Trophoblast cell (in vitro differentiated cells and primary cell): ENCODE measurements around the gene TREH.

Experiments
- DNase-seq, 2 donors: peaks; one replicate each; pipeline ENCODE4 v3.0.0-alpha.2; 2016
- H2AFZ ChIP-seq: 2 replicates; pipeline ENCODE4 v1.6.1; 2013; ENCODE audit warnings: low read length, moderate library complexity, mild to moderate bottlenecking; ENCODE audit not compliant: insufficient read depth, poor library complexity
- H2AK5ac ChIP-seq: 2 replicates; pipeline ENCODE4 v1.6.1; 2013; ENCODE audit warnings: mild to moderate bottlenecking, low read length
- H2BK120ac ChIP-seq: 2 replicates; pipeline ENCODE4 v1.6.1; 2013; ENCODE audit warnings: low read length, mild to moderate bottlenecking, moderate library complexity; ENCODE audit not compliant: insufficient read depth, poor library complexity
- H2BK12ac ChIP-seq: 2 replicates; pipeline ENCODE4 v1.6.1; 2013; ENCODE audit warnings: mild to moderate bottlenecking, low read length, moderate library complexity
- H2BK5ac ChIP-seq: 2 replicates; pipeline ENCODE4 v1.6.1; 2013; ENCODE audit warnings: low read length, low read depth, moderate library complexity, mild to moderate bottlenecking; ENCODE audit not compliant: poor library complexity
- H3K14ac ChIP-seq: 2 replicates; pipeline ENCODE4 v1.6.1; 2013; ENCODE audit warnings: mild to moderate bottlenecking, low read length
- H3K18ac ChIP-seq: 2 replicates; pipeline ENCODE4 v1.6.1; 2013; ENCODE audit warnings: mild to moderate bottlenecking, low read length
- H3K23ac ChIP-seq: 2 replicates; pipeline ENCODE4 v1.6.1; 2013; ENCODE audit warnings: low read length
- H3K27ac ChIP-seq: 2 replicates; pipeline ENCODE4 v1.5.1; 2013; ENCODE audit warnings: low read depth, mild to moderate bottlenecking, inconsistent platforms, low read length, moderate library complexity
- H3K27me3 ChIP-seq: 2 replicates; pipeline ENCODE4 v1.6.1; 2013; ENCODE audit warnings: inconsistent platforms, mild to moderate bottlenecking, low read length, moderate library complexity; ENCODE audit not compliant: insufficient read depth
- H3K36me3 ChIP-seq, 2 experiments: 1 replicate in 1 of 2; 2 replicates in 1 of 2; pipeline ENCODE4 v1.6.1; 2013; ENCODE audit warnings: low read length in 2 of 2, mild to moderate bottlenecking in 2 of 2, moderate library complexity in 1 of 2; ENCODE audit not compliant: insufficient read depth in 2 of 2, control insufficient read depth in 1 of 2
- H3K4ac ChIP-seq: 2 replicates; pipeline ENCODE4 v1.6.1; 2013; ENCODE audit warnings: low read depth, mild to moderate bottlenecking, low read length, moderate library complexity
- H3K4me1 ChIP-seq, 2 experiments: 1 replicate in 1 of 2; 2 replicates in 1 of 2; pipeline ENCODE4 v1.6.1; 2013; ENCODE audit warnings: low read length in 2 of 2, mild to moderate bottlenecking in 2 of 2, moderate library complexity in 1 of 2; ENCODE audit not compliant: insufficient read depth in 2 of 2, control insufficient read depth in 1 of 2
- H3K4me2 ChIP-seq: 2 replicates; pipeline ENCODE4 v1.6.1; 2013; ENCODE audit warnings: inconsistent platforms, mild to moderate bottlenecking, low read length, moderate library complexity
- H3K4me3 ChIP-seq: 2 replicates; pipeline ENCODE4 v1.5.1; 2013; ENCODE audit warnings: mild to moderate bottlenecking, low read depth, low read length, inconsistent platforms
- H3K79me1 ChIP-seq: one replicate; pipeline ENCODE4 v1.6.1; 2013; ENCODE audit warnings: low read length
- H3K79me2 ChIP-seq: 2 replicates; pipeline ENCODE4 v1.6.1; 2013; ENCODE audit warnings: low read length, mild to moderate bottlenecking; ENCODE audit not compliant: control insufficient read depth, insufficient read depth, poor library complexity
- H3K9ac ChIP-seq: 2 replicates; pipeline ENCODE4 v1.6.1; 2013; ENCODE audit warnings: mild to moderate bottlenecking, low read length
- H3K9me3 ChIP-seq: 2 replicates; pipeline ENCODE4 v1.6.1; 2013; ENCODE audit warnings: low read depth, mild to moderate bottlenecking, control low read depth, inconsistent platforms, low read length; ENCODE audit not compliant: insufficient read depth
- H4K12ac ChIP-seq: 2 replicates; pipeline ENCODE4 v1.6.1; 2013; ENCODE audit warnings: low read depth, mild to moderate bottlenecking, low read length, moderate library complexity
- H4K8ac ChIP-seq: 2 replicates; pipeline ENCODE4 v1.6.1; 2013; ENCODE audit warnings: low read depth, mild to moderate bottlenecking, low read length, moderate library complexity
- H4K91ac ChIP-seq: one replicate; pipeline ENCODE4 v1.6.1; 2013; ENCODE audit warnings: low read depth, mild to moderate bottlenecking, low read length, moderate library complexity
- WGBS: extraction: QIAGEN DNeasy Blood & Tissue Kit; methylation state at CpG from one replicate; pipeline ENCODE4 v1.1.7; 2013; ENCODE audit warnings: missing lambda C conversion rate; ENCODE audit not compliant: insufficient read length, insufficient coverage; ENCODE audit errors: extremely low coverage; 5-methylcytosine and 5-hydroxymethylcytosine counted together

TREH gene

DNA sequence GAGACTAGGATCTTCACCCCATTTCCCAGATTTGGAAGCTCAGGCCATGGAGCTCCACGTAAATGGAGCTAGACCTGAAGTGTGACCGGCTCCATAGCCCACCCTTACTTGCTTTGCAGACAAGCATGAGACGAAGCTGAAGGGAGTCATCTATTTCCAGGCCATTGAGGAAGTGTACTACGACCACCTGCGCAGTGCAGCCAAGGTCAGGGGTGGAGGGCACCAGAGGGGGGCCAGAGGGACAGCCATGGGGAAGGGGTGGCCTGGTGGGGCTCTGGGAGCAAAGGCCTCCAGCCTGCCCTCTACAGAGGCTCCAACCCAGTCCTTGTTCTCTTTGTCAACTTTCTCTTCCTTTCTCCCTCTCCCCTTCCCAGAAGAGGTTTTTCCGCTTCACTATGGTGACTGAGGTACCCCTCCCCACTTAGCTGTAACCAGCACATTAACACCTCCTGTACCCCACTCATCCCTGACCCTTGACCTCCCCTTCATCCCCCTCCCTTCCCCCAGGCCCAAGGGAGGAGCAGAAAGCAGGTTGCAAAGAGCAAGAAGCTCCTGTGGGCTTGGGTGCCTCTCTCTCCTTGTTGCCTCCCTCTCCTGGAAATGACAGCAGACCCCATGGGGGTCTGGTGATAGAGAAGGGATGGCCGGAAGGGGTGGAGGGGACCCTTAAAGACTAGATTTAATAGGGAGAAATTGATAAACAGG is 23.8 kb downstream of the TREH start:
- peaks cover 4% of the 10 kb centered on the region for H3K79me1 ChIP-seq
- no peak overlapping the region for H4K91ac ChIP-seq
- H3K4me1 ChIP-seq, result peaks cover 9 to 11% of the 10 kb centered on the region in 2 experiments
- WGBS, result no CpG with 5 or more reads among the region's 7 CpGs
- H2BK5ac ChIP-seq, result no peak overlapping the region
- no peak overlapping the region for H3K4ac ChIP-seq
- H3K27me3 ChIP-seq, result no peaks in the 10 kb centered on the region
- H4K8ac ChIP-seq, result no peak overlapping the region
- H3K4me3 ChIP-seq, result no peak overlapping the region
- H3K4me2 ChIP-seq, result no peak overlapping the region
- H3K79me2 ChIP-seq, result no peaks in the 10 kb centered on the region
- no peak overlapping the region for H3K23ac ChIP-seq
- H4K12ac ChIP-seq, result no peak overlapping the region
- H3K18ac ChIP-seq, result no peak overlapping the region
- no peak overlapping the region for H3K9ac ChIP-seq
- H2AK5ac ChIP-seq, result no peak overlapping the region
- peaks cover 31 to 48% of the 10 kb centered on the region in 2 experiments for H3K36me3 ChIP-seq
- H3K14ac ChIP-seq, result no peak overlapping the region
- no peak overlapping the region for H2BK120ac ChIP-seq
- no peak overlapping the region for H2BK12ac ChIP-seq
- DNase-seq, result no peak
- H2AFZ ChIP-seq, result no peak overlapping the region
- no peak overlapping the region for H3K27ac ChIP-seq
- H3K9me3 ChIP-seq, result peaks cover 3% of the 10 kb centered on the region

DNA sequence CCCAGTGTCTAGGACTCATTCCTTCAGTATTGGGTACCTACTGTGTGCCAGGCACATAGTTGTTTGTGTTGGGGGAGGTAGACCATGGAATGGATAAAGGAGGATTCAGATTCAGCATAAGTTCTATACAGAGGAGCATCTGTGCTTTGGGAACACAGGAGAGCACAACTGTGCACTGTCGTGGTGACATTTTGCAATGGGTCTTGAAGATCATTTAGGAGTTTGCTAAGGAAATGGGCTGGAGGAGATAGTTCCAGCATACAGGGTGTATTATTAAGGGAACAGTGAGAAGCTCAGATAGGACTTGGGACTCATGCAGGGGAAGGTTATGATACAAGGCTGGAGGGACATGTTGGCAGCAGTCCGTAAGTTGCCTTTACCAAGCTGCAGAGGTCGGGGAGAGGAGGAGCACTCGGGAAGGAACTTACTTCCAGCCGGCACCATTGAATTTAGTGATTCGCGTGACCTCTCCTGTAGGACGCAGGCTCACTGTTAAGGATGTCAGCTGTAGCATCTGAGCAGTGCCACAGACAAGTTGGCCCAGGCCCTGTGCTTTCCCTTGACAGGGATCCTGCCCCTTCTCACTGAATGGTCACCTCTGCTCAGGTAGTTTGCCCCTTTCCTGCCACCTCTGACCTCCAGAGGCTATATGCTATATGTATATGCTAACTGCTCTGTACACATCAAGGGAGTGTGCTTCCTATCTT is 25.6 kb downstream of the TREH start:
- H3K23ac ChIP-seq, result no peak overlapping the region
- no peak overlapping the region for H2BK12ac ChIP-seq
- WGBS, result no CpG with 5 or more reads among the region's 8 CpGs
- H3K18ac ChIP-seq, result no peak overlapping the region
- H2BK5ac ChIP-seq, result no peak overlapping the region
- H3K14ac ChIP-seq, result no peak overlapping the region
- peaks cover 4 to 7% of the 10 kb centered on the region in 2 experiments for H3K4me1 ChIP-seq
- H2AFZ ChIP-seq, result no peak overlapping the region
- no peak overlapping the region for H3K4ac ChIP-seq
- H3K9me3 ChIP-seq, result peaks cover 3% of the 10 kb centered on the region
- H2AK5ac ChIP-seq, result no peak overlapping the region
- no peak overlapping the region for H4K91ac ChIP-seq
- peaks cover 41 to 61% of the 10 kb centered on the region in 2 experiments for H3K36me3 ChIP-seq
- no peak for DNase-seq
- no peak overlapping the region for H3K4me2 ChIP-seq
- no peak overlapping the region for H4K8ac ChIP-seq
- H3K27me3 ChIP-seq, result no peaks in the 10 kb centered on the region
- H3K79me1 ChIP-seq, result no peaks in the 10 kb centered on the region
- H2BK120ac ChIP-seq, result no peak overlapping the region
- no peak overlapping the region for H3K4me3 ChIP-seq
- no peaks in the 10 kb centered on the region for H3K79me2 ChIP-seq
- no peak overlapping the region for H3K27ac ChIP-seq
- no peak overlapping the region for H3K9ac ChIP-seq
- H4K12ac ChIP-seq, result no peak overlapping the region

DNA sequence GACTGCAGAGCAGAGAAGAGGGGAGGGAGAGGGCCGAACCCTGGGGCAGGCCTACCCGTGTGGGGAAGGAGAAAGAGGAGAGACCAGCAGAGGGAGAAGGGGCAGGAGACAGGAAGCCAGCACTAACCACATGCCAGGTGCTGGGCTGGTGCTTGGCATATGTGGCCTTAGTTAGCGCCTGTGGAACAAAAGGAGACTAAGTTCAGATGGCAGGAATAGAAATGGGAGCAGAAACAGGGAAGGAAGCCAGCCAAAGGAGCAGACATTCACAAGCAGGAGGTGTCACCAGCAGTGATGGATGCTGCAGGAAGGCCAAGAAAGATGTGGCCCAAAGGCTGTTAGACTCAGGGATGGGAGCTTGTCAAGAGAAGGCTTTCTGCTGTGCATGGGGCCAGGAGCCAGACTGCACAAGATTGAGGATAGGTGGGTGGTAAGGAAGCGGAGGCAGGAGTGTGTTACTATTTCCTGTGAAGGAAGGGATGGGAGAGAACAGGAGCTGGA is 26.7 kb downstream of the TREH start:
- Histone ChIP-seq H4K91ac (no peak overlapping the region), H3K79me2 (no peaks in the 10 kb centered on the region), H2AK5ac (no peak overlapping the region), H3K27me3 (no peaks in the 10 kb centered on the region), H4K12ac (no peak overlapping the region), H2BK5ac (no peak overlapping the region), H3K4me3 (no peak overlapping the region), H4K8ac (no peak overlapping the region), H3K9me3 (peaks cover 3% of the 10 kb centered on the region), H3K18ac (no peak overlapping the region), H3K36me3 (peaks cover 46 to 66% of the 10 kb centered on the region in 2 experiments), H3K4ac (no peak overlapping the region), H2BK120ac (no peak overlapping the region), H3K14ac (no peak overlapping the region), H3K4me1 (no peaks in the 10 kb centered on the region), H3K79me1 (no peaks in the 10 kb centered on the region), H3K23ac (no peak overlapping the region), H3K27ac (no peak overlapping the region), H2AFZ (no peak overlapping the region), H2BK12ac (no peak overlapping the region), H3K9ac (no peak overlapping the region), H3K4me2 (no peak overlapping the region)
- WGBS, result no CpG with 5 or more reads among the region's 4 CpGs
- DNase-seq, result no peak

DNA sequence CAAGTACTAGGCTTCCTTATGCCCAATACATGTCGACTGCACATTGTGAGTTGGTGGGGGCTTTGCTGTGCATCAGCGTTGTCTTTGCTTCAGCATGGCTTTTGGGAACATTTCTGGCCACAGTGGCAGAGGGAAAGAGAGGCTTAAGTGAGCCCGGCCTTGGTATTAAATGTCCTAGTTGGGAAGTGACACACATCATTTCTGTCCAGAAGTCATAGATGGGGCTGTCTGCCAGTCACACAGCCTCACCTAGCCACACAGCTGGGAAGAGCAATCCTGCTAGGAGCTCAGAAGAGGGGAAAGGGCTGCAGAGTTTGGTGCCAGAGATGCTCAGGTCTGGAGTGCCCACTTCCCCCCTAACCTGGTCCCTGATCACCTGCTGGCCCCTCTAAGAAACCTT is 27.6 kb downstream of the TREH start:
- Histone ChIP-seq H4K12ac (no peak overlapping the region), H3K14ac (no peak overlapping the region), H2BK5ac (no peak overlapping the region), H4K91ac (no peak overlapping the region), H3K27ac (no peak overlapping the region), H2AK5ac (no peak overlapping the region), H2BK12ac (no peak overlapping the region), H3K4me3 (no peak overlapping the region), H3K4ac (no peak overlapping the region), H3K4me2 (no peak overlapping the region), H4K8ac (no peak overlapping the region), H3K18ac (no peak overlapping the region), H2AFZ (no peak overlapping the region), H3K9ac (no peak overlapping the region), H3K4me1 (no peaks in the 10 kb centered on the region), H3K36me3 (peaks cover 46 to 62% of the 10 kb centered on the region in 2 experiments), H3K79me1 (no peaks in the 10 kb centered on the region), H3K27me3 (no peaks in the 10 kb centered on the region), H3K9me3 (peaks cover 3% of the 10 kb centered on the region), H3K23ac (no peak overlapping the region), H2BK120ac (no peak overlapping the region), H3K79me2 (no peaks in the 10 kb centered on the region)
- DNase-seq, result no peak
- no CpG with 5 or more reads among the region's 3 CpGs for WGBS
